Measurements from ENCODE around the gene AVPI1.
"Not testable (repeated sequence)": the region's sequence is repeated elsewhere in the genome, so short reads cannot be mapped to it uniquely, and the experiment has no call there.

Gene AVPI1

GRCh38 chr10:97640174-97640867, 46.7 kb downstream of the AVPI1 start, which contains the start of gene PI4K2A:
Gene PI4K2A, plus strand, starts transcription at chr10:97640671. Its CDS starts 72 bp downstream, at chr10:97640743.
- peak; percentile 98 for DNase-seq

- DNase-seq: not testable (repeated sequence)
These were observed 48.0 kb downstream of the AVPI1 start for GRCh38 chr10:97639090-97639489.

- no peak for DNase-seq
These were observed 51.5 kb downstream of the AVPI1 start for GRCh38 chr10:97635577-97635976.

- no peak for DNase-seq
These were observed 53.1 kb downstream of the AVPI1 start for GRCh38 chr10:97633921-97634320.

DNA sequence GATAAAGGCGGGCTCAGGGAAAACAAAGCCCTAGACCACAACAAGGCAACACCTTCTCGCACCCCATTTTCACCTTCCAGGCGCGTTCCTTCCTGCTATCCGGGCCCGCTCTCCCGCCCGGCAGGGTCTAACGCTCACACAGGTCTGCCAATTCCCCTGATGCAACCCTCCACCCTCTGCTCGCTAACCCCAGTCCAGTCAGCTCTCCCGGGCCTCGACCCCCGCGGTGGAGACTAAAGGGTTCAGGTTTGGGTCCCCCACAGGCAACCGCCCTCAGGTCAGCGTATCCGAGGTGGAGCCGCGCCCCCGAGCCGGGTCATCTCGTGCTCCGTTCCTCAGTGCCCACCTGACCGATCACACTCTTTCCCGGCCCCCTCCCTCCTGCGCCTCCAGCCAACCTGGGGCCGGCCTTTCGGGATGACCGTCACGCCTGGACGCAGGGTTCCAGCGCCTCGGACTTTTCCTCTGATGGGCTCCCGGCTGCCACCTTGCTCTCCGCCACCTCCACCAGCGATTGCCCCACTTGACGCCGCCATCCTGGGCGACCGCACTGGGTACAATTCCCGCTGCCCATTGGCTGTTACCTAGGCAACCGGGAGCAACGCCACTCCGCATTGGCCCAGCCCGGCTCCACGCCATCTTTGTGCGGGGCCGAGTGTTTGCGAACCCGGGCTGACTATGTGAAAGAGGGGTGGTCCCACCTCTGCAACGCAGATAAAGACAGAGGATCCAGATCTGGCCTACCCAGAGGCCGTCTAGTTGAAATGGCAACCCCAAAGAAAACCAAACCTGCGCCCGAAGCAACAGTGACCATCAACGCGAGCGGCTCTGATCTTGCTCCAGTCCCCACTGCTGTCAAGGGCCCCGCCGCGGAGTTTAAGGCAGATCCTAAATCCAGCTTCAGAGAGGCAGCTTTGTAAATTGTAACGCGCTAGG, 53.8 kb downstream of the AVPI1 start, which contains the start of gene MORN4:
MORN4 (minus strand) TSS at position 552 of the 936 bp plus-strand sequence. CDS start 13,847 bp downstream, outside the sequence.
- peak; percentile 86 for DNase-seq

- DNase-seq: no peak
These were observed 55.9 kb downstream of the AVPI1 start for GRCh38 chr10:97631098-97631497.

DNA sequence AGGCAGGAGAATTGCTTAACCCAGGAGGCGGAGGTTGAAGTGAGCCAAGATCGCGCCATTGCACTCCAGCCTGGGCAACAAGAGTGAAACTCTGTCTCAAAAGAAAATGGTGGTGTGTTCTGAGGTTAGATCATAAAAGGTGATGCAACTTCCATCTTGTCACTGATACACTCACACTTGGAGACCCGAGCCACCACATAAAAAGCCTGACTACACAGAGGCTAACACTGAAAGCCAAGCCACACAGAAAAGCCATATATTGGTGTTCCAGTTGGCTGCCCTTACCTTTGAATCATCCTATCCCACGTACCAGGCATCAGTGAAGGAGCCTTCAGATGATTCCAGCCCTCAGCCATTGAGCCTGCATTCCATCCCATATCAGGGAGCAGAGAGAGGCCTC, 57.8 kb downstream of the AVPI1 start:
- no peak for DNase-seq

GRCh38 chr10:97628228-97628627, 58.8 kb downstream of the AVPI1 start:
- DNase-seq: no peak

- no peak for DNase-seq
These were observed 59.3 kb downstream of the AVPI1 start for GRCh38 chr10:97627731-97628130.
